PFSK-1 (cell line): ENCODE data around the gene EXPH5.

ENCODE experiments used
- FOXP2 ChIP-seq: optimal IDR thresholded peaks from 2 replicates; pipeline ENCODE3; 2011; ENCODE audit warnings: borderline replicate concordance, control low read depth, inconsistent platforms; ENCODE audit not compliant: insufficient read depth; ENCODE audit errors: extremely low read length, extremely low read depth
- POLR2AphosphoS5 ChIP-seq: IDR thresholded peaks from 2 replicates; pipeline ENCODE4 v1.6.1; 2012; ENCODE audit warnings: low read depth, mild to moderate bottlenecking, control low read depth, low read length, moderate library complexity
- REST ChIP-seq, 2 experiments: IDR thresholded peaks; 2 replicates each; pipeline versions ENCODE4 v1.6.1 to v1.8.0; 2011 to 2012; ENCODE audit warnings: low read depth in 2 of 2, low read length in 2 of 2, control low read depth in 1 of 2, inconsistent platforms in 1 of 2, mild to moderate bottlenecking in 1 of 2, moderate library complexity in 1 of 2; ENCODE audit not compliant: insufficient read depth in 1 of 2
- SIN3A ChIP-seq: IDR thresholded peaks from 2 replicates; pipeline ENCODE4 v1.6.1; 2012; ENCODE audit warnings: mild to moderate bottlenecking, low read length, moderate library complexity, borderline replicate concordance; ENCODE audit not compliant: insufficient read depth
- TAF1 ChIP-seq: IDR thresholded peaks from 2 replicates; pipeline ENCODE4 v1.6.1; 2012; ENCODE audit warnings: low read length, control low read depth, borderline replicate concordance; ENCODE audit not compliant: insufficient read depth

EXPH5 gene

GRCh38 chr11:108556019-108556418 lies 37.5 kb downstream of the EXPH5 start:
- TF ChIP-seq SIN3A (no peak), TAF1 (no peak), POLR2AphosphoS5 (no peak), REST (IDR thresholded peaks at IDR 0.05; ENCODE audit: insufficient read depth in 1 of 2, low read depth in 2 of 2, low read length in 2 of 2) (no peak), FOXP2 (no peak)

GRCh38 chr11:108551651-108552462 lies 41.7 kb downstream of the EXPH5 start:
- no peak for TF ChIP-seq POLR2AphosphoS5
- TF ChIP-seq FOXP2: no peak
- TF ChIP-seq REST (IDR thresholded peaks at IDR 0.05; ENCODE audit: insufficient read depth in 1 of 2, low read depth in 2 of 2, low read length in 2 of 2): no peak
- TF ChIP-seq SIN3A: no peak
- no peak for TF ChIP-seq TAF1

- no peak for TF ChIP-seq TAF1
- no peak for TF ChIP-seq SIN3A
- TF ChIP-seq REST (IDR thresholded peaks at IDR 0.05; ENCODE audit: insufficient read depth in 1 of 2, low read depth in 2 of 2, low read length in 2 of 2): no peak
- no peak for TF ChIP-seq POLR2AphosphoS5
- TF ChIP-seq FOXP2: no peak
Measured at GRCh38 chr11:108549319-108549885, 44.2 kb downstream of the EXPH5 start.

- TF ChIP-seq SIN3A: no peak
- TF ChIP-seq TAF1: no peak
- TF ChIP-seq FOXP2: no peak
- TF ChIP-seq REST (IDR thresholded peaks at IDR 0.05; ENCODE audit: insufficient read depth in 1 of 2, low read depth in 2 of 2, low read length in 2 of 2): no peak
- TF ChIP-seq POLR2AphosphoS5: no peak
Measured at GRCh38 chr11:108545909-108546501, 47.6 kb downstream of the EXPH5 start.
